T-helper 17 cell (primary cell): ENCODE results near the gene SRCIN1. TPM values are rescaled to one million over a fixed set of nuclear protein-coding genes. Genes with fewer than 3 reads are reported as not detected.
A peak's percentile ranks its signal among the peaks of the same experiment; 100 is the strongest.

Experiments
- ATAC-seq: fragments of 150-1000 bp; cut with Tn5 transposase; 2 replicates; pipeline ENCODE4 v1.10.0; 2021; ENCODE audit warnings: mild to moderate bottlenecking, moderate library complexity
- DNase-seq, 3 donors: peaks; one replicate each; pipeline versions ENCODE4 v3.0.0 to v3.0.0-alpha.2; 2020 to 2021
- H3K9me3 ChIP-seq: one replicate; pipeline ENCODE4 v1.7.0; 2013; ENCODE audit warnings: low read length, mild to moderate bottlenecking; ENCODE audit not compliant: control insufficient read depth, poor library complexity, severe bottlenecking
- H3K27ac Mint-ChIP-seq: one replicate; pipeline ENCODE4 v1.8.0; 2022; ENCODE audit warnings: mild to moderate bottlenecking, moderate library complexity, mixed read lengths
- H3K27me3 Mint-ChIP-seq: one replicate; pipeline ENCODE4 v1.8.0; 2022; ENCODE audit warnings: mixed read lengths
- H3K36me3 Mint-ChIP-seq: one replicate; pipeline ENCODE4 v1.8.0; 2022; ENCODE audit warnings: low read depth, mixed read lengths
- H3K4me1 Mint-ChIP-seq: one replicate; pipeline ENCODE4 v1.8.0; 2022; ENCODE audit warnings: mild to moderate bottlenecking, mixed read lengths
- H3K4me3 Mint-ChIP-seq: one replicate; pipeline ENCODE4 v1.8.0; 2022; ENCODE audit warnings: mild to moderate bottlenecking, moderate library complexity, mixed read lengths
- total RNA-seq, 4 donors: library from RNA in 2 of 4; stranded (reverse) in 2 of 4; gene quantifications; one replicate each; pipeline ENCODE4 v1.2.3 and lab custom pipeline; 2022 to 2026

SRCIN1 gene
- total RNA-seq, 2 donors from 2014 or later, result 0.26 to 0.52 TPM

DNA sequence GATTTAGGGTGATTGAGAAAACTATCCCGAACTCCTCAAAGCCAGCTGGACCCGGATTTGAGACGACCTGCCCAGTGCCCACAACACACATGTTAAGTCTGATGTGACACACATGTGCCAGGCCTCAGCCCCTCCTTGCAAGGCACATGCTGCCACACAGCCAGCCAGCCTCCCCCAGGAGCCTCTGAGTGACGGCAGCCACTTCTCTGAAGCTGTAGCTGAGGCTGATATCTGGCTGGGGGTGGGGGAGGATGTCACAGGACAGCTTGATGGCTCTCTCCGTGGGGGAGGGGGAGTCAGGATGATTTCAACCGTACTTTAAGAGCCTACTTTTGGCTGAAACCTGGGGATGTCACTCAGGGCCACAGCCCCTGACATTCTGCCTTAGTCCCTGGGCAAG lies 40.9 kb downstream of the SRCIN1 start:
- ATAC-seq, result no peak
- H3K27ac Mint-ChIP-seq, result no peak overlapping the region
- H3K4me1 Mint-ChIP-seq, result peaks cover 29% of the 10 kb centered on the region
- no peaks in the 10 kb centered on the region for H3K9me3 ChIP-seq
- H3K4me3 Mint-ChIP-seq, result no peak overlapping the region
- peaks cover 75% of the 10 kb centered on the region for H3K27me3 Mint-ChIP-seq
- peaks cover 10% of the 10 kb centered on the region for H3K36me3 Mint-ChIP-seq
- no peak for DNase-seq

DNA sequence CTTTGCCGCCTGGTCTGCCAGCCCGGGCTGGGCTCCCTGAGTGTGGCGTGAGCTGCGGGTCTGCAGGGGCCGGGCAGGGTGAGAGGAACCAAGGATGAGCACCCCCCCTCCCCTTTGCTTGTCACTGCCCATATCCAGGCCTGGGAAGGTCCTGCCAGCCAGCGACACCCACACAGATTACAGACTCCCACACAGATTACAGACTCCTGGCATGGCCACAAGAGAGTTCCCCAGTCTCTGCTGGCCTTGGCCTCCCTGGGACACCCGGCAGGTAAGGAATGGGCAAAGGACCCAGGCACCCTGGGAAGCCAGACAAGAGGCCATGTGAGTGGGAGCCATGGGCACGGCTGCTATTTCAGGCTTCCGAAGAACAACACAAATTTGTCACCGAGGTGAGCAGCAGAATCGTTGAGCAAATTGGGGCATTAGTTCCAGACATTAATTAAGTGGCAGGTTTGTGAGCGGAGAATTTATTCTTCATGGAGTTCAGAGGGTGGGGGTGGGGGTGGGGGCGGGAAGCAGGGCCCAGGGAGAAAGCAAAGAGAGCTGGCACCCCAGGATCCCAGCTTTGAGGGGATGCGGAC lies 41.4 kb downstream of the SRCIN1 start:
- H3K9me3 ChIP-seq, result no peaks in the 10 kb centered on the region
- Mint-ChIP-seq H3K27ac (no peak overlapping the region), H3K4me1 (peaks cover 32% of the 10 kb centered on the region), H3K36me3 (peaks cover 9% of the 10 kb centered on the region), H3K27me3 (peaks cover 70% of the 10 kb centered on the region), H3K4me3 (no peak overlapping the region)
- ATAC-seq (no peak), DNase-seq (no peak)

GRCh38 chr17:38563362-38564253 lies 42.1 kb downstream of the SRCIN1 start:
- no peak for DNase-seq
- peak overlapping the region; percentile 70 for H3K4me3 Mint-ChIP-seq

GRCh38 chr17:38562903-38563302 lies 42.8 kb downstream of the SRCIN1 start:
- H3K9me3 ChIP-seq, result no peaks in the 10 kb centered on the region
- H3K4me1 Mint-ChIP-seq, result peaks cover 40% of the 10 kb centered on the region
- no peak overlapping the region for H3K27ac Mint-ChIP-seq
- DNase-seq (no peak), ATAC-seq (no peak)
- peak overlapping the region; percentile 70 for H3K4me3 Mint-ChIP-seq
- H3K36me3 Mint-ChIP-seq, result peaks cover 7% of the 10 kb centered on the region
- peaks cover 56% of the 10 kb centered on the region for H3K27me3 Mint-ChIP-seq

More at GRCh38 chr17:38563362-38564253, 42.1 kb downstream of the SRCIN1 start:
- Mint-ChIP-seq H3K27me3 (peaks cover 63% of the 10 kb centered on the region), H3K27ac (no peak overlapping the region), H3K36me3 (peaks cover 12% of the 10 kb centered on the region), H3K4me1 (peaks cover 39% of the 10 kb centered on the region)
- H3K9me3 ChIP-seq, result no peaks in the 10 kb centered on the region
- ATAC-seq, result no peak

- ATAC-seq (no peak), DNase-seq (no peak)
- Mint-ChIP-seq H3K27me3 (peaks cover 48% of the 10 kb centered on the region), H3K4me3 (no peak overlapping the region), H3K36me3 (peaks cover 7% of the 10 kb centered on the region), H3K4me1 (peaks cover 40% of the 10 kb centered on the region), H3K27ac (no peak overlapping the region)
- no peaks in the 10 kb centered on the region for H3K9me3 ChIP-seq
Observed at GRCh38 chr17:38562215-38562569, 43.6 kb downstream of the SRCIN1 start.

DNA sequence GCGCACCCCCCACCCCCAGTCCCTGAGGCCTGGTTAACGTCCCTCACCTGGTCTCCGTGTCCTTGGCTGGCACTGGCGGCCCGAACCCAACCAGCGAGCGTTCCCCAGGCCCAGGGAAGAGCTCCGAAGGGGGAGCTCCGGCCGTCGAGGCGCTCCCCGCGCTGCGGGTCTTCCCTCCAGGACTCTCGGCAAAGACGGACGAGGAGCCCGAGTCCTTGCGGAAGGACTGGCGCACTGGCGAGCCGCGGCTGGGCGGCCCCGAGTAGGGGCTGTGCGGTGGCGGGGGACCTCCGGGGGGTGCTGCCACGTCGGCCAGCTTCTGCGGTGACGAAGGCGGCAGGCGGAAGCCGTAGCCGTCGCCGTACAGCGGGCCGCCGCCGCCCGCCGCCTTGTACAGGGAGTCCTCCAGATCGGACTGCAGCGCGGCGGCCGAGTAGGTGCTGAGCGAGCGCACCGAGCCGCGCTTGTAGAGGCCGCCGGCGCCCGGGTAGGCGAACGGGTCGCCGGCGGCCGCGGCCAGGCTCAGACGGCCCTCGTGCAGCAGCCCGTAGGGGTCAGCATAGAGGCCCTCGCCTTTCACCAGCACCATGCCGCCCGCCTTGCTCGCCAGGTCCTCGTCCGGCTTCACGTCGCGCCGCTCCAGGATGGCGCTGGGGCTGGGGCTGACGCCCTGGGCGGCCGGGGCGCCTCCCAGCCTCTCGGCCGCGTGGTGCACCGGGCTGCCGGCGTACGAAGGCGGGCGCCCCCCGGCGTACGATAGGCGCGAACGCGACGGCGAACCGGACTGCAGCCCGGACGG lies 44.1 kb downstream of the SRCIN1 start:
- no peaks in the 10 kb centered on the region for H3K9me3 ChIP-seq
- Mint-ChIP-seq H3K4me1 (peaks cover 35% of the 10 kb centered on the region), H3K36me3 (peaks cover 5% of the 10 kb centered on the region), H3K4me3 (no peak overlapping the region), H3K27ac (no peak overlapping the region), H3K27me3 (peaks cover 43% of the 10 kb centered on the region)
- ATAC-seq, result no peak
- no peak for DNase-seq

GRCh38 chr17:38560503-38561318 lies 45.0 kb downstream of the SRCIN1 start:
- peaks cover 35% of the 10 kb centered on the region for H3K4me1 Mint-ChIP-seq
- no peaks in the 10 kb centered on the region for H3K9me3 ChIP-seq
- H3K27ac Mint-ChIP-seq, result no peak overlapping the region
- H3K4me3 Mint-ChIP-seq, result peak overlapping the region; percentile 68
- no peak for ATAC-seq
- peaks cover 5% of the 10 kb centered on the region for H3K36me3 Mint-ChIP-seq
- no peak for DNase-seq
- H3K27me3 Mint-ChIP-seq, result peaks cover 36% of the 10 kb centered on the region

DNA sequence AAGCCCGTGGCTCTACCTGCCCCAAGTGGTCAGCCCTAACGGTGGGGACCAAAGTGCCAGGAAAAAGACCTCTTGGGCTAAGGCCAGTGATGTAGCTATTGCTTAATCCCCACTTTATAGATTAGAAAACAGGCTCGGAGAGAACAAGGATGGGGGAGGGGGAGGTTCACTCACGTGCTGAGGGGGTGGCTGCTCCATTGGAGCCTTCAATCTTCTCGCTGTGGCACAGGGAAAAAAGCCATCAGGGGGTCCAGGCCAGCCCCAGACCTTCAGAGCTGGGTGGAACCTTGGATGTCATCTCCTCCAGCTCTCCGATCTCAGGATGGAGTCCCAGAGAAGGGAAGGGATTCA lies 45.9 kb downstream of the SRCIN1 start:
- ATAC-seq (no peak), DNase-seq (no peak)
- Mint-ChIP-seq H3K27me3 (peaks cover 40% of the 10 kb centered on the region), H3K4me3 (peak overlapping the region; percentile 100), H3K27ac (no peak overlapping the region), H3K4me1 (peaks cover 33% of the 10 kb centered on the region), H3K36me3 (peaks cover 5% of the 10 kb centered on the region)
- H3K9me3 ChIP-seq, result no peaks in the 10 kb centered on the region

DNA sequence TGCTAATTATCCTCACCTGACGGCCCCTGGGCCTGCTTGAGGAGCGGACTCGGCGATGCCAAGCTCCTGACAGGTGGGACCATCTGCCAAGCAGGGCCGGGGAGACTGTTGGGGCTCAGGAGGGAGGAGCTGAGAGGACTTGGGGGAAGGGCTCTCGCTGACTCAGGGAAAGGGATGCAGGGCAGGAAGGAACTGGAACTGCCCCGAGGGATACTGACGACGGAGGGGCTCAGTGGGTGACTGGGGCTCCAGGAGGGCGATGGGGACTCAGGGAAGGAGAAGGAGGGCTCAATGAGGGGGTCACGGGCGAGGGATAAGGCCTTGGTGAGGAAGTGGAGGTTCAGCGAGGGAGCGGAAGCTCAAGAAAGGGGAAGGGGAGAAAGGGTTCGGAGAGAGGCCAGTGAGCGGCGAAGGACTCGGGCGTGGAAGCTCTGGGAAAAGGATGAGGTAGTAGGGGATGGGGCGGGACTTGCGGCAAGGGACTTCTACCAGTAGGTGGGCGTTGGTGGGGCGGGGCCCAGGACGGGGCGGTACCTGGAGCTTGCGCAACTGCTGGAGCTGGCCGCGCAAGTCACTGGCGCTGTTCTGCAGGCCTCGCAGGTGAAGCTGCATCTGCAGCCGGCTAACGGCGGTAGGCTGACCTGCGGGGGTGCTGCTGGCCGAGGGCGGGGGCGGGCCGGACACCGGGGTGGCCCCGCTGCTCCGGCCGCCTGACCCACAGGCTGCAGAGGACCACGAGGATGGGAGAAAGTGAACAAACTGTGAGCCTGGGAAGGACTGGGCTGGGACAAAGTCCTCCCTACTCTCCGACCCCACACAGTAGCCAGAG lies 46.5 kb downstream of the SRCIN1 start:
- H3K27me3 Mint-ChIP-seq, result peaks cover 41% of the 10 kb centered on the region
- DNase-seq (peak; percentile 77 to 86 (median 83)), ATAC-seq (peak; percentile 83)
- H3K4me3 Mint-ChIP-seq, result peak overlapping the region; percentile 100
- peak overlapping the region; percentile 71 for H3K27ac Mint-ChIP-seq
- H3K4me1 Mint-ChIP-seq, result peaks cover 30% of the 10 kb centered on the region
- peaks cover 4% of the 10 kb centered on the region for H3K36me3 Mint-ChIP-seq
- H3K9me3 ChIP-seq, result no peaks in the 10 kb centered on the region

DNA sequence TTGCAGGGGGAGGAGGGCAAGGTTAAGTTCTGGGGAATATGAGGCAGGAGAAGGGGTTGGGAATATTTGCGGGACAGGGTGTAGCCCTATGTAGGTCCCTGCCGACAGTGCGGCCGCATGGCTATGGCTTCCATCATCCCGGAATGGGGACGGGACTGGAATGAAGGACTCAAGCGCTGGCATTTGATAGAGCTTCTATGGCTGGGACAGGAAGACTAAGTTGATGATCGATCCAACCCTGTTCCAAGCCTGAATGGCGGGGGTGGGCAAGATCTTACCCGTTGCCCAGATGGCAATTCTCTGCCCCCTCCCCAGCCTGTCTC lies 47.1 kb downstream of the SRCIN1 start:
- Mint-ChIP-seq H3K4me1 (peaks cover 25% of the 10 kb centered on the region), H3K27ac (peak overlapping the region; percentile 71), H3K36me3 (peaks cover 4% of the 10 kb centered on the region), H3K4me3 (peak overlapping the region; percentile 100), H3K27me3 (peaks cover 37% of the 10 kb centered on the region)
- ATAC-seq (peak; percentile 42), DNase-seq (no peak)
- H3K9me3 ChIP-seq, result no peaks in the 10 kb centered on the region

DNA sequence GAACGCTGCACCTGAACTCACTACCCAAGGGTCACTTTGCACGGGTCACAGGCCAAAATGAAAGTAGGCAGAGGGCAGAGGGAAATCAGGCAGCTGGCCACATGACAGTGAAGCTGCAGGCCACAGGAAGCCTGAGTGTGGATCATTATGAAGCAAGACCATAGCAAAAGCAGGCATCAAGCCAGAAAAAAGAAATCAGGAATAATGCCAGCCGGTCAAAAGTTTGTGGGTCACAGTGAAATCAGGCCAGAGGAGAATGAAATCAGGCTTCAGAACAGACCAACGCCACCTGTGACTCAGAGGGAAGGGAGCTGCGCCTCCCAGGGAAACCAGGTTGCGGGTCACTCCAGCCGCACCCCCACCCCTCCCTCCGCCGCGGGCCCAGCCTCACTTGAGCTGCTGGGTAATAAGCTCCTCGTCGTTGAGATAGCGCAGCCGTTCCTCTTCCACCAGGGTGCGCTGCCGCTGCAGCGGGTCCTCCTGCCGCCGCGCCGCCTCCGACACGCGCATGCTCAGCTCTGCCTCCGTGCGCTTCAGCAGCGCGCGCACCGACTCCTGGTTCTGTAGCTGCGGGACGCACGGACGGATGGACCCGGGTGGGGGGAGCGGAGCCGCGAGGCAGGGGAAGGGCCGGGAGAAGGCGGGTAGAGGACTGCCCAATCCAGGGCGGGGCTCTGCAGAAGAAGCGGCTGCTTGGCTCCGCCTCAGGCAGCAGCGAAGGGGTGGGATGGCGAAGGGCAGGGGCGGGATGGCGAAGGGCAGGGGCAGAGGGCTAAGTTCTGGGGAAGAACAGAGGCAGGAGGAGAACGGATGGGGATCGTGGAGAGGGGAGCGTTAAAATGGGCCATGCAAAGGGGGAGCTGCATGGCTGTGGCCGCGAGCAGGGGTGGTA lies 47.7 kb downstream of the SRCIN1 start:
- no peaks in the 10 kb centered on the region for H3K9me3 ChIP-seq
- Mint-ChIP-seq H3K4me1 (peaks cover 21% of the 10 kb centered on the region), H3K27me3 (peaks cover 38% of the 10 kb centered on the region), H3K36me3 (peaks cover 4% of the 10 kb centered on the region), H3K27ac (no peak overlapping the region), H3K4me3 (peak overlapping the region; percentile 100)
- peak; percentile 84 to 86 (median 85) for DNase-seq
- ATAC-seq, result peak; percentile 82
